SU-DHL-6 (cell line): ENCODE measurements around the gene PSEN1.

ENCODE experiments used
- CTCF ChIP-seq: fragments of 200-600 bp; sonication (generic); IDR thresholded peaks from one replicate; pipeline ENCODE4 v1.5.1; 2017; ENCODE audit warnings: antibody characterized with exemption, mild to moderate bottlenecking, low read length, moderate library complexity; ENCODE audit not compliant: insufficient read depth, poor library complexity, severe bottlenecking
- EZH2phosphoT487 ChIP-seq: fragments of 200-600 bp; sonication (generic), shearing (Covaris generic); conservative IDR thresholded peaks from 2 replicates; pipeline ENCODE4 v1.6.1; 2018; ENCODE audit warnings: mild to moderate bottlenecking, antibody characterized with exemption, low read length, moderate library complexity, mixed read lengths

GRCh38 chr14:73105727-73106126 lies 30.6 kb upstream of the PSEN1 start:
- TF ChIP-seq CTCF (no peak), EZH2phosphoT487 (no peak)
